Activated gamma-delta T cell treated with anti-CD3 and anti-CD28 coated beads, Interleukin-2, amount 50 U/mL, for 16 hours (primary cell): ENCODE data around the gene PTGDR2.

Experiments used
- DNase-seq: peaks from one replicate; pipeline ENCODE4 v3.0.0-alpha.2; 2020; ENCODE audit warnings: low read depth

The PTGDR2 gene

GRCh38 chr11:60874421-60875365 lies 18.9 kb upstream of the PTGDR2 start:
- no peak for DNase-seq

- no peak for DNase-seq
Measured at GRCh38 chr11:60873533-60873932, 17.8 kb upstream of the PTGDR2 start.

DNA sequence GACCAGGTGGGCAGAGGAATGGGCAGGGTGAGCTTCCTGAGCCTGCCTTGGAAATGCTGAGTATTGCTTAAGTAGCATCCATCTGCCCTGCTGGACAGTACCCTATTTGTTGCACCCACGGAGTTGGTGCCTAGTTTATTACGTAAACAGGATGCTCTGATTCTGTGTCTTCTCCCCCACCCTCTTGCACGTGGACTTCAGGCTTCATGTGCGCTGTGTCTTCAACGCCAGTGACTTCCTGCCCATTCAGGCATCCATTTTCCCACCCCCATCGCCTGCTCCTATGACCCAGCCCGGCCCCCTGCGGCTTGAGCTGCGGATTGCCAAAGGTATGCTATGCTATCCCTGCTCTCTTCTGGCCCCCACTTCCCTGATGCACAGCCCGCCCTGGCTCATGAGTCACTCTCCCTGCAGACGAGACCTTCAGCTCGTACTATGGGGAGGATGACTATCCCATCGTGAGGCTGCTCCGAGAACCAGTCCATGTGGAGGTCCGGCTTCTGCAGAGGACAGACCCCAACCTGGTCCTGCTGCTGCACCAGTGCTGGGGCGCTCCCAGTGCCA lies 17.3 kb upstream of the PTGDR2 start:
- no peak for DNase-seq

- DNase-seq: no peak
Measured at GRCh38 chr11:60872124-60872960, 16.6 kb upstream of the PTGDR2 start.

DNA sequence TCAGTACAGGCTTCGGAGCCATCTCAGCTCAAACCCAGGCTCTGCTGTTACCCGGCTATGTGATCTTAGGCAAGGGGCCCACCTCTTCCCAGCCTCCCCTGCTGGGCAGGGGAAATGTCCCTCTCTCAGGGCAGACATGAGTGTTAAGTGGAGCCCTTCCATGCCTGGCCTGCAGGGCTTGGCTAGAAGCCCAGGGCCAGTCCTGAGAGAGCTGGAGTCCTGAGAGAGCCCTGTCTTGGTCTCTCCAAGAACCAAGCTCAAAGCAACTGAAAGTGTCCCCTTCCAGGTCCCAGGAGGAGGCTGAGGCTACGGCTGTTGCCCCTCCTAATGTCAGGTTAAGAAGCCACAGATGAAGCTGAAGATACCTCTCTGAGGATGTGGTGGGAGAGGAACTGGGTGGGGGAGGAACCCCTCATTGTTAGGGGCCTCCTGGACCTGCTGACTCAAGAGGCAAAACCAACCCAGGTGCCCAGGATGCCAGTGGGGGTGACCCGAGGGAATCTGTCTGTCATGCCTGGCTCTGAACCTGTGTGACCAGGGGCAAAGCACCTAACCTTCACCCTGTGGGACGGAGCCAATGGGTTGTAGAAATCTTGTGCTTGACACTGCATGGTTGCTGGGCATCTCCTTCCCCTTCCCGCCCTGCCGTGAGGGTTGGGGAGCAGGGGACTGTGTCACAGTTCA lies 15.8 kb upstream of the PTGDR2 start:
- no peak for DNase-seq

DNA sequence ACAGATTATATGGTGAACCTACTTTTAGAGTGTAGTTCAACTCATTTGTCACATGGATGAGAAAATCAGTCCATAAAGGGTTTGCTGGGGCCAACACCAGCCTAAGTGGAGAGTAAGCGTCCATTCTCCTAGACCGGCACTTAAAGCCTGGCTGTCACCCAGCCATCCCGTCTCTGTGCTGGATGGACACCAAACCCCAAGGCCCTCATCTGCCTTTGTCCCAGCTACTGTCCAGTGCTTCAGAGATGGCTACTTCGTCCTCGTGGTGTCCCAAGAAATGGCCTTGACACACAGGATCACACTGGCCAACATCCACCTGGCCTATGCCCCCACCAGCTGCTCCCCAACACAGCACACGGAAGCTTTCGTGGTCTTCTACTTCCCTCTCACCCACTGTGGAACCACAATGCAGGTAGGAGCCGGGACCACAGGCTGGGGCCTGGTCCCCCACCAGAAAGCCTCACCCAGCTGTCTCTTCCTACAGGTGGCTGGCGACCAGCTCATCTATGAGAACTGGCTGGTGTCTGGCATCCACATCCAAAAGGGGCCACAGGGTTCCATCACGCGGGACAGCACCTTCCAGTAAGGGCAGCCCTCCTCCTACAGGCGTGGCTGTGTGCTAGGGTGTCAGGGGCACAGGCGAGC lies 15.1 kb upstream of the PTGDR2 start:
- no peak for DNase-seq

- DNase-seq: no peak
Measured at GRCh38 chr11:60870276-60870675, 14.5 kb upstream of the PTGDR2 start.

- DNase-seq: no peak
Measured at GRCh38 chr11:60869451-60869825, 13.7 kb upstream of the PTGDR2 start.

GRCh38 chr11:60868682-60869450 lies 13.1 kb upstream of the PTGDR2 start:
- no peak for DNase-seq

DNA sequence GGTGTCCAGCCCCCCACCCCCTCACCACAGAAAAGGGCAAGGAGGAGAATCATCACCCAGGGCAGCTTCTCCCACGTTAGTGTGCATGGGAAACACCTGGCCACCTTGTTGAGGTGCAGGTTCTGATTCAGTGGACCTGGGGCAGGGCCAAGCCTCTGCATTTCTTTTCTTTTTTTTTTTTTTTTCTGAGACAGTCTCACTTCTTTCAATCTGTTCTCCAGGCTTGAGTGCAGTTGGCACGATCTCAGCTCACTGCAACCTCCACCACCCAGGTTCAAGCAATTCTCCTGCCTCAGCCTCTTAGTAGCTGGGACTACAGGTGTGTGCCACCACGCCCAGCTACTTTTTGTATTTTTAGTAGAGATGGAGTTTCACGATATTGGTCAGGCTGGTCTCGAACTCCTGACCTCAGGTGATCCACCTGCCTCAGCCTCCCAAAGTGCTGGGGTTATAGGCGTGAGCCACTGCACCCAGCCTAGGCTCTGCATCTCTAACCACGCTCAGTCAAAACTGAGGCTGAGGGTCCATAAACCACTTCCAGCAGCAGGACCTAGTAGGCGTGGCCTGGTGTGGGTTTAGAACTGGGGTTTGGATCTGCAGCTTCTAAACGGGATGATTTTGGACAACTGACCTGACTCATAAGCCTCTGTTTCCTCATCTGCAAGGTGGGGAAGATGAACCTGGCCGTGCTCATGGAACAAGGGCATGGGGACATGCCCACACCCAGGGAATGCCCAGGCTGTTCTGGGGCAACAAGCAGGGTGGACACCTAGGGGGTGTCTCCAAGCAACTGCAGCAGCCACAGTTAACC lies 12.3 kb upstream of the PTGDR2 start:
- no peak for DNase-seq

DNA sequence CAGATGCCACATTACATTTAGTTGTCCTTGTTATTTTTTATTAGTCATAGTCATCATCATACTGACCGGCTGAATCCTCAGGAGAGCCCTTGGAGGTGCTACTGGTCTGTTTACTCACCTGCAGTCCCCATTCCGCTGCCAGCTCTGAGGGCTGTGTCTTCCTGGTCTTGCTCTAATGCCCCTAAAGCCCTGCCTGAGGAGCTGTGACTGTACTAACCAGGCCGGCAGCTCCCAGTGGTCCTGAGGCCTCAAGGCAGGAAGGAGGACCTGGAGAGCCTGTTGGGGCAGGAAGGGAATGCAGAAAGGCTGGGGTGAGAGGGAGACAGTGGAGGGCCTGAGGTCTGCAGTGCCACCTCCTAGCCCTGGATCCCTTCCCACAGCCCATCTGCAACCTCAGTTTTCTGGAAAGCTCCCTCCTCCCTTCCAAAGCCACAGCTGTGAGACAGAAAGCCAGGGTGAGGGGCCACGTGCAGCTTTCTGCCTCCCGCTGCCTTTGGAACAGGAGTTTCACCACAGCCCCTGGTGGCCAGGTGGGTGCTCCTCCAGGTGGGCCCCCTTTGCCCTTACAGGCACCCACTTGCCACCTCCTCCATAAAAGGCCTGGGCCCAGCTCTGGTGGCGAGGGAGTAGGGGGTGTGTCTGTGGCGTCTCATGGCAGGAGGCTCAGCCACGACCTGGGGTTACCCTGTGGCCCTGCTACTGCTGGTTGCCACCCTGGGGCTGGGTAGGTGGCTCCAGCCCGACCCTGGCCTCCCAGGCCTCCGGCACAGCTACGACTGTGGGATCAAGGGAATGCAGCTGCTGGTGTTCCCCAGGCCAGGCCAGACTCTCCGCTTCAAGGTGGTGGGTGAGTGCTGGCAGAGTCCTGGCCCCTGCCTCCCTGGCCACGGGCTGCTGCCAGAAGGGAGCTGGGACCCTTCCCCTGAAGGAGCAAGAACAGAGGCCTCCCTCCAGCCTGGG lies 11.4 kb upstream of the PTGDR2 start, which contains the start of gene ZP1:
Gene ZP1, plus strand, starts transcription at position 632 of the 960 bp plus-strand sequence. Its CDS starts 20 bp downstream, at position 652.
- no peak for DNase-seq

DNA sequence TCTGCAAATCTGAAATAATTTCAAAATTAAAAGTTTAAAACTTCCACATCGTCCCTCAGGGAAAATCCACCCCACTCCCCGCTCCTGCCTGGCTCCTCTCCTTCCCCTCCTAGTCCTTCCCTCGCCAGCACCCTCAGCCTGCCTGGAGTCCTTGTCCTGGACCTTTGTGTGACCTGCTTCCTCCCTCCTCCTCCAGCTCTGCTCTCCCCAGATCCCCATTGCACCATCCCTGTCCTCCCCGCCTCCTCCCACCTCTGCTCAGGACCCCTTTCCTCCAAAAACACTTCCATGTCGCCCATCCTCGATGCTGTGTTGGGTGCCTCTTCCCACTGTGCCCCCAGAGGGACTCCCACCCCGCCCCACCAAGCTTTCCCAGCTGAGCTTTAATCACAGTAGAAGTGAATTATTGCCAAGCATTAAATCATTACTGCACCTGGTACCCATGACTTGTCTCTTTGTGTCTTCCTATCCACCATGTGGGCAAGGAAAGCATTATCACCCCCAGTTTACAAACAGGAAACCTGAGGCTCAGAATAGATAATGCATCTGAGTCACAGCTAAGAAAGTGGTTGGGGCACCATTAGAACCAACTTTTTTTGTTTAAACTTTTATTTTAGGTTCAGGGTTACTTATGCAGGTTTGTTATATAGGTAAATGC lies 9.2 kb upstream of the PTGDR2 start:
- no peak for DNase-seq

DNA sequence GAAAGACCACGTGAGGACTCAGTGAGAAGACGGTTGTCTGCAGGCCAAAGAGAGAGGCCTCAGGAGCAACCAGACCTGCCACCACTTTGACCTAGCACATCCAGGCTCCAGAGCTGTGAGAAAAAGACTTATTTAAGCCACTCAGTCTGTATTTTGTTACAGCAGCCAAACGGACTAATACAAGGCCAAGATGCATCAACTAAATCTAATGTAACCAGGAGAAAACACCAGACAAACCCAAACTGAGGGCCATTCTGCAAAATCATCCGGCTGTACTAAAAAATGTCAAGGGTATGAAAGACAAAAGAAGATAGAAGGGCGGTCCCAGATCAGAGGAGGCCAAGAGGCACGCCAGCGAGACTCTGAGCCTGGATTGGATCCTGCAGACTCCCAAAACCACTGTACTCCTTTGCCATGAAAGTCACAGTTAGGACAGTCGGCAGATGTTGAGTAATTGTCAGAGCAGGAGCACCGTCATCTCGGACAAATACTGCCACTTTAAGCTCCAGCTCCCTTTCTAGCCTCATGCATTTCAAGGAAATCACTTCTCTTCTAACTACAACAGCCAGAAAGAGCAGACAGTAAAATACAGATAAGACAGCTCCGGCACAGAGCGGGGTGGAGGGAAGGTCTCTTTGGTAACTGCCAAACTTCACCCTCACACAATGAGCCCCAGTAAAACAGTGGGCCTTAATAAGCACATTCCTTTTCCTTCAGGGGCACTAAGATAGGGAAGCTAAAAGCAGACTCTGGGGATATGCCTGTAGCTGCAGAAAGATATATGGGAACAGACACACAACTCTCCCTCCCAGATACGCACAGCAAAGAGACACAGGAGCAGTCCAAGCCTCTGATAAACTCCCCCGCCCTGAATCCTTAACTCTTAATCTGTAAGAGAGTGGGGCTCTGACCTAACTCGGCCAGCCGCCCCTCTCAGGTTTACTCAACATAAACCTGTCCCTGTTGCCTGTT lies 8.1 kb upstream of the PTGDR2 start:
- no peak for DNase-seq

DNA sequence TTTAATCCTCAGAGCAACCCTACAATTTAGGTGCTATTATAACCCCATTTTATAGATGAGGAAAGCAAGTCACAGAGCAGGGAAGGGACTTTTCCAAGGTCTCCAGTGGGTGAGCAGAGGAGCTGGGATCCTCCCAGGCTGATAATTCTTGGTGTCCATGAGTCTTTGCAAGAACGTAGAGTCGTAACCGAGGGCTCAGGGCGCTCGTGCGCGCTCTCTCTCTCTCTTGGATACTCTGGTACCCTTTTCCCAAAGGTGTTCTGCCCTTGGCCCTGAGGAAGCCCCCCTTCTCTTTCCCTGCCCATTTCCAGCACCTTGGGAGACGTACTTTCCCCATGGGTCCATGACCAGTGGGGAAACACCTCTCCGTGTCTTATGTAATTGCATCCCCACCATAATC lies 6.4 kb upstream of the PTGDR2 start:
- no peak for DNase-seq

GRCh38 chr11:60860943-60861342 lies 5.2 kb upstream of the PTGDR2 start:
- no peak for DNase-seq

GRCh38 chr11:60859616-60860250 lies 4.0 kb upstream of the PTGDR2 start:
- DNase-seq: no peak
